Activated T-helper 1 cell treated with anti-CD3 and anti-CD28 coated beads, Interleukin-12 subunit alpha, Interleukin-12 subunit beta, Interleukin-2, Interleukin-4 antibody, amounts not matched to agents 30 ng/mL and 10 ng/mL and 1 ng/mL, durations not matched to agents 14 hours and 24 hours and 36 hours (primary cell): ENCODE measurements around the gene LRRC2. TPM values are rescaled to one million over a fixed set of nuclear protein-coding genes. Genes with fewer than 3 reads are reported as not detected.
"Not testable (repeated sequence)": the region's sequence is repeated elsewhere in the genome, so short reads cannot be mapped to it uniquely, and the experiment has no call there.

Experiments
- DNase-seq: peaks from one replicate; pipeline ENCODE4 v3.0.0; 2021; ENCODE audit warnings: low spot score
- H3K27ac Mint-ChIP-seq: one replicate; pipeline ENCODE4 v1.8.0; 2021; ENCODE audit warnings: mild to moderate bottlenecking, mixed read lengths
- H3K27me3 Mint-ChIP-seq: one replicate; pipeline ENCODE4 v1.8.0; 2022; ENCODE audit warnings: mild to moderate bottlenecking, moderate library complexity, mixed read lengths; ENCODE audit not compliant: insufficient read depth
- H3K36me3 Mint-ChIP-seq: one replicate; pipeline ENCODE4 v1.8.0; 2021; ENCODE audit warnings: low read depth, mixed read lengths
- H3K4me1 Mint-ChIP-seq: one replicate; pipeline ENCODE4 v1.8.0; 2021; ENCODE audit warnings: low read depth, mixed read lengths
- H3K4me3 Mint-ChIP-seq: one replicate; pipeline ENCODE4 v1.8.0; 2021; ENCODE audit warnings: mild to moderate bottlenecking, moderate library complexity, mixed read lengths
- H3K9me3 Mint-ChIP-seq: one replicate; pipeline ENCODE4 v1.8.0; 2021; ENCODE audit warnings: mixed read lengths
- intact Hi-C: fragments of 100-400 bp; cut with micrococcal nuclease; formaldehyde crosslinking; loops from one replicate; pipeline ENCODE4 v1.15.1; 2024
- total RNA-seq: library from RNA; stranded (reverse); gene quantifications from 2 replicates; pipeline ENCODE4 v1.2.3, GENCODE V29; 2022

The LRRC2 gene
- total RNA-seq, 1 donor from 2014 or later, result not detected

- Mint-ChIP-seq H3K27me3 (peaks cover 26% of the 10 kb centered on the region), H3K4me1 (no peaks in the 10 kb centered on the region), H3K36me3 (no peaks in the 10 kb centered on the region), H3K27ac (no peak overlapping the region), H3K9me3 (no peaks in the 10 kb centered on the region), H3K4me3 (no peak overlapping the region)
- DNase-seq, result no peak
- intact Hi-C loops, result no loop called here
These were observed 38.9 kb downstream of the LRRC2 start for GRCh38 chr3:46527239-46527638.

- no peaks in the 10 kb centered on the region for H3K4me1 Mint-ChIP-seq
- H3K27me3 Mint-ChIP-seq, result peaks cover 25% of the 10 kb centered on the region
- no peak overlapping the region for H3K4me3 Mint-ChIP-seq
- no peaks in the 10 kb centered on the region for H3K36me3 Mint-ChIP-seq
- no peak for DNase-seq
- intact Hi-C loops, result no loop called here
- H3K27ac Mint-ChIP-seq, result no peak overlapping the region
- no peaks in the 10 kb centered on the region for H3K9me3 Mint-ChIP-seq
These were observed 41.3 kb downstream of the LRRC2 start for GRCh38 chr3:46524832-46525231.

GRCh38 chr3:46524008-46524407, 42.1 kb downstream of the LRRC2 start:
- no peak overlapping the region for H3K4me3 Mint-ChIP-seq
- H3K27me3 Mint-ChIP-seq, result peaks cover 28% of the 10 kb centered on the region
- no peaks in the 10 kb centered on the region for H3K36me3 Mint-ChIP-seq
- no peaks in the 10 kb centered on the region for H3K4me1 Mint-ChIP-seq
- no peaks in the 10 kb centered on the region for H3K9me3 Mint-ChIP-seq
- no peak overlapping the region for H3K27ac Mint-ChIP-seq
- no peak for DNase-seq
- intact Hi-C loops, result no loop called here

- Mint-ChIP-seq H3K36me3 (no peaks in the 10 kb centered on the region), H3K27ac (no peak overlapping the region), H3K9me3 (no peaks in the 10 kb centered on the region), H3K4me3 (no peak overlapping the region), H3K4me1 (no peaks in the 10 kb centered on the region), H3K27me3 (peaks cover 28% of the 10 kb centered on the region)
- intact Hi-C loops, result no loop called here
- DNase-seq, result no peak
These were observed 42.5 kb downstream of the LRRC2 start for GRCh38 chr3:46523556-46523955.

GRCh38 chr3:46522201-46522600, 43.9 kb downstream of the LRRC2 start:
- H3K36me3 Mint-ChIP-seq, H3K27ac Mint-ChIP-seq, H3K4me3 Mint-ChIP-seq, DNase-seq, intact Hi-C loops, H3K9me3 Mint-ChIP-seq, H3K4me1 Mint-ChIP-seq: not testable (repeated sequence)
- H3K27me3 Mint-ChIP-seq, result peaks cover 21% of the 10 kb centered on the region

- intact Hi-C loops, result no loop called here
- H3K36me3 Mint-ChIP-seq, result no peaks in the 10 kb centered on the region
- no peak overlapping the region for H3K27ac Mint-ChIP-seq
- H3K4me1 Mint-ChIP-seq, result no peaks in the 10 kb centered on the region
- no peak overlapping the region for H3K4me3 Mint-ChIP-seq
- no peak for DNase-seq
- peaks cover 21% of the 10 kb centered on the region for H3K27me3 Mint-ChIP-seq
- no peaks in the 10 kb centered on the region for H3K9me3 Mint-ChIP-seq
These were observed 45.0 kb downstream of the LRRC2 start for GRCh38 chr3:46521096-46521495.

- H3K4me1 Mint-ChIP-seq, result no peaks in the 10 kb centered on the region
- H3K9me3 Mint-ChIP-seq, result no peaks in the 10 kb centered on the region
- no peak overlapping the region for H3K4me3 Mint-ChIP-seq
- H3K27ac Mint-ChIP-seq, result no peak overlapping the region
- DNase-seq, result no peak
- H3K27me3 Mint-ChIP-seq, result peaks cover 16% of the 10 kb centered on the region
- intact Hi-C loops, result no loop called here
- no peaks in the 10 kb centered on the region for H3K36me3 Mint-ChIP-seq
These were observed 45.6 kb downstream of the LRRC2 start for GRCh38 chr3:46520531-46520930.

GRCh38 chr3:46519952-46520351, 46.1 kb downstream of the LRRC2 start:
- Mint-ChIP-seq H3K9me3 (no peaks in the 10 kb centered on the region), H3K27me3 (peaks cover 12% of the 10 kb centered on the region), H3K4me3 (no peak overlapping the region), H3K36me3 (no peaks in the 10 kb centered on the region), H3K4me1 (no peaks in the 10 kb centered on the region), H3K27ac (no peak overlapping the region)
- intact Hi-C loops, result no loop called here
- no peak for DNase-seq

GRCh38 chr3:46517784-46518181, 48.3 kb downstream of the LRRC2 start:
- H3K27me3 Mint-ChIP-seq, result peaks cover 19% of the 10 kb centered on the region
- H3K9me3 Mint-ChIP-seq, result no peaks in the 10 kb centered on the region
- no peaks in the 10 kb centered on the region for H3K4me1 Mint-ChIP-seq

GRCh38 chr3:46517016-46517783, 48.9 kb downstream of the LRRC2 start:
- no peaks in the 10 kb centered on the region for H3K9me3 Mint-ChIP-seq
- no peaks in the 10 kb centered on the region for H3K36me3 Mint-ChIP-seq
- H3K27ac Mint-ChIP-seq, result no peak overlapping the region
- peaks cover 19% of the 10 kb centered on the region for H3K27me3 Mint-ChIP-seq
- no peaks in the 10 kb centered on the region for H3K4me1 Mint-ChIP-seq
- DNase-seq, result no peak
- intact Hi-C loops, result no loop called here
- H3K4me3 Mint-ChIP-seq, result no peak overlapping the region

More at GRCh38 chr3:46517784-46518181, 48.3 kb downstream of the LRRC2 start:
- DNase-seq, result no peak
- intact Hi-C loops, result no loop called here
- no peaks in the 10 kb centered on the region for H3K36me3 Mint-ChIP-seq
- H3K27ac Mint-ChIP-seq, result no peak overlapping the region
- no peak overlapping the region for H3K4me3 Mint-ChIP-seq

- Mint-ChIP-seq H3K27me3 (peaks cover 13% of the 10 kb centered on the region), H3K4me1 (no peaks in the 10 kb centered on the region), H3K9me3 (no peaks in the 10 kb centered on the region), H3K36me3 (no peaks in the 10 kb centered on the region), H3K27ac (no peak overlapping the region), H3K4me3 (no peak overlapping the region)
- intact Hi-C loops, result no loop called here
- DNase-seq, result no peak
These were observed 49.6 kb downstream of the LRRC2 start for GRCh38 chr3:46516521-46516920.

- Mint-ChIP-seq H3K4me3 (no peak overlapping the region), H3K27ac (no peak overlapping the region)
These were observed 53.8 kb downstream of the LRRC2 start for GRCh38 chr3:46512191-46512749.

GRCh38 chr3:46509661-46510187, 56.4 kb downstream of the LRRC2 start:
- DNase-seq, result no peak
- no peak overlapping the region for H3K4me3 Mint-ChIP-seq
- H3K27me3 Mint-ChIP-seq, result peaks cover 23% of the 10 kb centered on the region
- intact Hi-C loops, result no loop called here
- no peaks in the 10 kb centered on the region for H3K36me3 Mint-ChIP-seq
- H3K4me1 Mint-ChIP-seq, result no peaks in the 10 kb centered on the region
- H3K27ac Mint-ChIP-seq, result no peak overlapping the region
- no peaks in the 10 kb centered on the region for H3K9me3 Mint-ChIP-seq

More at GRCh38 chr3:46512191-46512749, 53.8 kb downstream of the LRRC2 start:
- Mint-ChIP-seq H3K36me3 (no peaks in the 10 kb centered on the region), H3K4me1 (no peaks in the 10 kb centered on the region), H3K9me3 (no peaks in the 10 kb centered on the region), H3K27me3 (peaks cover 21% of the 10 kb centered on the region)
- DNase-seq, result no peak
- intact Hi-C loops, result no loop called here
